ENCODE data around the gene SUPT3H. TPM values are rescaled to one million over a fixed set of nuclear protein-coding genes. Genes with fewer than 3 reads are reported as not detected.

SUPT3H gene
- total and polyA plus RNA-seq, 12 donors = 10.0 to 56.2 (median 16.6) TPM

DNA sequence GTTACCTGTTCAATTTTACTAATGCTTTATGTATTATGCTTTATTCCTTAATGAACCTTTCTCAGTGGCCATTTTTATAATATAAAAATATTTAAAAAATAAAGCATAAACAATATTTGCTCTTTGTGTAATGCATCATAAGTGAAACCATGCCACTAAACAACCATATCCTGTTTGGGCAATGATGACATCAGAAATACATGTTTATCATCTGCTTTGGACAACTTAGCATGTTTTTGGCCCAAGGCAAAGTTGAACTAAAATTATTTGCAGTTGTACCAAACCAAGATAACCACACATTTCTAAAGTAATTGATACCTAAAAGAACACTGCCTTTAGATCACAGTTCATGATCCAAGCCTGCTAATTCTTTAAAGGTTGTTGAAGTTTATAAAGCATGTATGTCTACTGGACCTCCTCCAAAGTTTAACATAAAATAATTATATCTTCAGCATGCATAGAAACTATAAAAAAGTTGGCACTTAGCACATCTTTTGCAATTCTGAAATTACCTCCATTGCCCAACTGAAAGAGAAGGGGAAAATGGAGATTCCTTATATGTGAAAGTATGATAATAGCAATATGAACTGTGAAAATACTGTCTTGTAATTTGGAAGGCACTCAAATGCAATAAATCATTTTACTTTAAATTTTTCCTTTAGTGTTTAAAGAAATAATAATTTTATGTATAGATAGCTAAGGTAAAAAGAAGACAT lies 375.2 kb downstream of the SUPT3H start:
- Histone ChIP-seq H3K27ac (no peak overlapping the region), H3K36me3 (replicated peaks in 1 of 2) (no peaks in the 10 kb centered on the region)
- intact Hi-C loops (cut with DNase I) = no loop called here

DNA sequence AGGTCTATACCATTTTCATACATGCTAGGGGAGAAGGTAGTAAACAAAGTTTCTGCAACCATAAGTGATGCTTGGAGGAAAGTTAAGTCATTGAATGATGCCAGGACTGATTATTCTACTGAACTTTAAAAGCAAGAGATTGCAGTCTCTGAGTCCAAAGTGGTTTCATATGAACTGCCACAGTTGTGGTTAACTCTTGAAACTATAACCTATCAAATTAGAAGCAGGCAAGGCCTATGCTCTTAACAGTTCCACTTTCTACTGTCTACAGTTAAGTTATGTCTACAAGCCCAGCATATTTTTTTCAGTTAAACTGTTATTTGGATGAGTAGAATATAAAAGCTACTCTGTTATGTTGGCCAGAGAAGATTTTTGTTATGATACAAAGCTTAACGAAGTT lies 376.1 kb downstream of the SUPT3H start:
- Histone ChIP-seq H3K4me1 (replicated peaks in 1 of 2) (peaks cover 0 to 9% of the 10 kb centered on the region in 2 donors), H3K27me3 (no peaks in the 10 kb centered on the region), H3K27ac (no peak overlapping the region), H3K4me3 (no peak overlapping the region), H3K36me3 (replicated peaks in 1 of 2) (no peaks in the 10 kb centered on the region), H3K9me3 (replicated peaks in 1 of 3) (no peaks in the 10 kb centered on the region)
- 88 to 97% (median 91%) methylated on average over 1 of the region's 1 CpG for WGBS, 4 donors
- TF ChIP-seq POLR2A (IDR thresholded peaks at IDR 0.05) = no peak
- TF ChIP-seq, protein P1, sequence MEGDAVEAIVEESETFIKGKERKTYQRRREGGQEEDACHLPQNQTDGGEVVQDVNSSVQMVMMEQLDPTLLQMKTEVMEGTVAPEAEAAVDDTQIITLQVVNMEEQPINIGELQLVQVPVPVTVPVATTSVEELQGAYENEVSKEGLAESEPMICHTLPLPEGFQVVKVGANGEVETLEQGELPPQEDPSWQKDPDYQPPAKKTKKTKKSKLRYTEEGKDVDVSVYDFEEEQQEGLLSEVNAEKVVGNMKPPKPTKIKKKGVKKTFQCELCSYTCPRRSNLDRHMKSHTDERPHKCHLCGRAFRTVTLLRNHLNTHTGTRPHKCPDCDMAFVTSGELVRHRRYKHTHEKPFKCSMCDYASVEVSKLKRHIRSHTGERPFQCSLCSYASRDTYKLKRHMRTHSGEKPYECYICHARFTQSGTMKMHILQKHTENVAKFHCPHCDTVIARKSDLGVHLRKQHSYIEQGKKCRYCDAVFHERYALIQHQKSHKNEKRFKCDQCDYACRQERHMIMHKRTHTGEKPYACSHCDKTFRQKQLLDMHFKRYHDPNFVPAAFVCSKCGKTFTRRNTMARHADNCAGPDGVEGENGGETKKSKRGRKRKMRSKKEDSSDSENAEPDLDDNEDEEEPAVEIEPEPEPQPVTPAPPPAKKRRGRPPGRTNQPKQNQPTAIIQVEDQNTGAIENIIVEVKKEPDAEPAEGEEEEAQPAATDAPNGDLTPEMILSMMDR (IDR thresholded peaks at IDR 0.05) = no peak
- intact Hi-C loops (cut with DNase I) = no loop called here
- DNase-seq = no peak

More for the DNA sequence above, 375.2 kb downstream of the SUPT3H start:
- no peak for DNase-seq
- Histone ChIP-seq H3K9me3 (replicated peaks in 1 of 3) (no peaks in the 10 kb centered on the region), H3K27me3 (no peaks in the 10 kb centered on the region), H3K4me1 (replicated peaks in 1 of 2) (peaks cover 0 to 9% of the 10 kb centered on the region in 2 donors), H3K4me3 (no peak overlapping the region)
- no peak for TF ChIP-seq POLR2A (IDR thresholded peaks at IDR 0.05)
- TF ChIP-seq, protein P1 (IDR thresholded peaks at IDR 0.05) = no peak

GRCh38 chr6:45000833-45001232 lies 376.9 kb downstream of the SUPT3H start:
- intact Hi-C loops (cut with DNase I) = no loop called here
- H3K27ac ChIP-seq = no peak overlapping the region
- TF ChIP-seq, protein P1 (IDR thresholded peaks at IDR 0.05) = no peak
- no peak for TF ChIP-seq POLR2A (IDR thresholded peaks at IDR 0.05)

GRCh38 chr6:44999066-44999465 lies 378.7 kb downstream of the SUPT3H start:
- Histone ChIP-seq H3K4me1 (replicated peaks in 1 of 2) (peaks cover 0 to 9% of the 10 kb centered on the region in 2 donors), H3K4me3 (no peak overlapping the region), H3K27ac (no peak overlapping the region), H3K27me3 (no peaks in the 10 kb centered on the region), H3K9me3 (replicated peaks in 1 of 3) (no peaks in the 10 kb centered on the region), H3K36me3 (replicated peaks in 1 of 2) (no peaks in the 10 kb centered on the region)
- TF ChIP-seq POLR2A (IDR thresholded peaks at IDR 0.05) = no peak
- TF ChIP-seq, protein P1 (IDR thresholded peaks at IDR 0.05) = no peak
- intact Hi-C loops (cut with DNase I) = no loop called here
- DNase-seq = no peak
- WGBS, 4 donors = 94 to 97% (median 95%) methylated on average over 8 of the region's 8 CpGs

More at GRCh38 chr6:45000833-45001232, 376.9 kb downstream of the SUPT3H start:
- DNase-seq = no peak
- Histone ChIP-seq H3K4me1 (replicated peaks in 1 of 2) (peaks cover 0 to 9% of the 10 kb centered on the region in 2 donors), H3K9me3 (replicated peaks in 1 of 3) (no peaks in the 10 kb centered on the region), H3K27me3 (no peaks in the 10 kb centered on the region), H3K36me3 (replicated peaks in 1 of 2) (no peaks in the 10 kb centered on the region), H3K4me3 (no peak overlapping the region)
